Erythroblast (primary cell): ENCODE data around the gene TK1.

Experiments used
- GATA1 ChIP-seq: IDR thresholded peaks from 2 replicates; pipeline ENCODE4 v1.6.1; 2011; ENCODE audit warnings: low read depth, mild to moderate bottlenecking, control low read depth, low read length, moderate library complexity
- POLR2A ChIP-seq: IDR thresholded peaks from 2 replicates; pipeline ENCODE4 v1.6.1; 2011; ENCODE audit warnings: mild to moderate bottlenecking, low read length

DNA sequence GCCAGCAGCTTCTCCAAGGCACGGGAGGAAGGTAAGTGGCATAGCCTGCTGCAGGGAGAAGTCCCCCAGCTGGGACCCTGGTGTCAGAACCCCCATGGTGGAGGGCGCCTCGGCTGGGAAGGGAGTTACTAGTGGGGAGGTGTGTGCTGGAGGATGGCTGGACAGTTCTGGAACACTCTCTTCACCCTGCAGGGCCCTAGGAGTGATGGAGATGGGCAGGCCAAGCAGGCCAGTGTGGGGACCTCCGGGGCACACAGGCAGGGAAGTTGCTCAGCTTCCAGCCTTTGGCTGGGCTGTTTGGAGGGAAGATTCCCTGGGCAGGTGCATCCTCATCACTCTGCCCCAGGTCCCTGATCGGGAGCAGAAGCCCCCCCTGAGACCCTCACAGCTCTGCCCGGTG is 40.0 kb downstream of the TK1 start:
- no peak for TF ChIP-seq POLR2A
- TF ChIP-seq GATA1: no peak
